IMR-90 (cell line): ENCODE data around the gene KIF13A.

Experiments used
- BHLHE40 ChIP-seq: fragments of 150-350 bp; IDR thresholded peaks from 2 replicates; pipeline ENCODE4 v1.6.1; 2016; ENCODE audit warnings: mild to moderate bottlenecking, low read depth, low read length
- FOS ChIP-seq: fragments of 150-350 bp; IDR thresholded peaks from 2 replicates; pipeline ENCODE4 v1.6.1; 2016; ENCODE audit warnings: low read depth, low read length
- MXI1 ChIP-seq: IDR thresholded peaks from 2 replicates; pipeline ENCODE4 v1.6.1; 2012; ENCODE audit warnings: low read depth, mild to moderate bottlenecking, low read length, moderate library complexity, borderline replicate concordance
- POLR2A ChIP-seq: IDR thresholded peaks from 2 replicates; pipeline ENCODE4 v1.6.1; 2012; ENCODE audit warnings: mild to moderate bottlenecking, low read depth, low read length
- RAD21 ChIP-seq: IDR thresholded peaks from 2 replicates; pipeline ENCODE4 v1.6.1; 2012; ENCODE audit warnings: low read length, improper control_type of control experiment
- RCOR1 ChIP-seq: IDR thresholded peaks from 2 replicates; pipeline ENCODE4 v1.6.1; 2012; ENCODE audit warnings: mild to moderate bottlenecking, low read length, improper control_type of control experiment; ENCODE audit not compliant: insufficient replicate concordance
- RFX5 ChIP-seq: IDR thresholded peaks from 2 replicates; pipeline ENCODE4 v1.8.0; 2012; ENCODE audit warnings: low read depth, mild to moderate bottlenecking, low read length, moderate library complexity
- SMC3 ChIP-seq: fragments of 150-350 bp; IDR thresholded peaks from 2 replicates; pipeline ENCODE4 v1.6.1; 2016; ENCODE audit warnings: low read depth, mild to moderate bottlenecking, antibody characterized with exemption, low read length, moderate library complexity
- TF ChIP-seq, protein P1 (sequence below): fragments of 150-350 bp; IDR thresholded peaks from 2 replicates; pipeline ENCODE4 v1.6.1; 2016; ENCODE audit warnings: low read depth, mild to moderate bottlenecking, low read length, moderate library complexity, borderline replicate concordance
- TF ChIP-seq, protein P2 (sequence below): fragments of 150-350 bp; IDR thresholded peaks from 2 replicates; pipeline ENCODE4 v1.6.1; 2017; ENCODE audit warnings: mild to moderate bottlenecking, antibody characterized with exemption, low read length, low read depth
- TF ChIP-seq, protein P3 (sequence below): conservative IDR thresholded peaks from 2 replicates; pipeline ENCODE4 v1.5.1; 2012; ENCODE audit warnings: mild to moderate bottlenecking, low read depth, low read length, improper control_type of control experiment

DNA sequence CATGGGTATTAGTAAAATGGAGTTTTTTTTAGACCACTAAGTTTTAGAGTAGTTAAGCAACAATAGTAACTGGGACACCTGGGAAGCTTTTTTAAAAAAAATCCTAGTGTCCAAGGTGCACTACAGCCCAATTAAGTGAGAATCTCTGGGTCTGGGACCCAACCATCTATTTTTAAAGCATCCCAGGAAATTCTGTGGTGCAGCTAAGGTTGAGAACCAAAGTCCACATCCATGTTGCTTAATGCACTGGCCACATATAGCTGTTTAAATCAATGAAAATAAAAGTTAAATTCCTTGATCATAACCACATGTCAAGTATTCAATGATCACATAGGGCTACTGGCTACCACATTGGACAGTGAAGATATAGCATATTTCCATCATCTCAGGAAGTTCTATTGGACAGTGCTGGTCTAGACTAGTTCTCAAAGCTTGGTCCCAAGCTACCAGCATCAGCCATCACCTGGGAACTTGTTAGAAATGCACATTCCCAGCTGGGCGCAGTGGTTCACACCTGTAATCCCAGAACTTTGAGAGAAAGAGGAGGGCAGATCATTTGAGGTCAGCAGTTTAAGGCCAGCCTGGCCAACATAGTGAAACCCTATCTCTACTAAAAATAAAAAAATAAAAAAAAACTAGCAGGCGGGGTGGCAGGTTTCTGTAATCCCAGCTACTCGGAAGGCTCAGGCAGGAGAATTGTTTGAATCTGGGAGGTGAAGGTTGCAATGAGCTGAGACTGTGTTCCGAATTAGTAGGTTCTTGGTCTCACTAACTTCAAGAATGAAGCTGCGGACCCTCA lies 12.7 kb downstream of the KIF13A start:
- TF ChIP-seq RFX5 (no peak), RCOR1 (no peak), BHLHE40 (no peak), FOS (no peak), SMC3 (no peak), POLR2A (no peak), RAD21 (no peak), MXI1 (no peak)
- TF ChIP-seq, protein P1, sequence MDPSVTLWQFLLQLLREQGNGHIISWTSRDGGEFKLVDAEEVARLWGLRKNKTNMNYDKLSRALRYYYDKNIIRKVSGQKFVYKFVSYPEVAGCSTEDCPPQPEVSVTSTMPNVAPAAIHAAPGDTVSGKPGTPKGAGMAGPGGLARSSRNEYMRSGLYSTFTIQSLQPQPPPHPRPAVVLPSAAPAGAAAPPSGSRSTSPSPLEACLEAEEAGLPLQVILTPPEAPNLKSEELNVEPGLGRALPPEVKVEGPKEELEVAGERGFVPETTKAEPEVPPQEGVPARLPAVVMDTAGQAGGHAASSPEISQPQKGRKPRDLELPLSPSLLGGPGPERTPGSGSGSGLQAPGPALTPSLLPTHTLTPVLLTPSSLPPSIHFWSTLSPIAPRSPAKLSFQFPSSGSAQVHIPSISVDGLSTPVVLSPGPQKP, result no peak
- TF ChIP-seq, protein P2, sequence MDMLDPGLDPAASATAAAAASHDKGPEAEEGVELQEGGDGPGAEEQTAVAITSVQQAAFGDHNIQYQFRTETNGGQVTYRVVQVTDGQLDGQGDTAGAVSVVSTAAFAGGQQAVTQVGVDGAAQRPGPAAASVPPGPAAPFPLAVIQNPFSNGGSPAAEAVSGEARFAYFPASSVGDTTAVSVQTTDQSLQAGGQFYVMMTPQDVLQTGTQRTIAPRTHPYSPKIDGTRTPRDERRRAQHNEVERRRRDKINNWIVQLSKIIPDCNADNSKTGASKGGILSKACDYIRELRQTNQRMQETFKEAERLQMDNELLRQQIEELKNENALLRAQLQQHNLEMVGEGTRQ, result no peak
- TF ChIP-seq, protein P3, sequence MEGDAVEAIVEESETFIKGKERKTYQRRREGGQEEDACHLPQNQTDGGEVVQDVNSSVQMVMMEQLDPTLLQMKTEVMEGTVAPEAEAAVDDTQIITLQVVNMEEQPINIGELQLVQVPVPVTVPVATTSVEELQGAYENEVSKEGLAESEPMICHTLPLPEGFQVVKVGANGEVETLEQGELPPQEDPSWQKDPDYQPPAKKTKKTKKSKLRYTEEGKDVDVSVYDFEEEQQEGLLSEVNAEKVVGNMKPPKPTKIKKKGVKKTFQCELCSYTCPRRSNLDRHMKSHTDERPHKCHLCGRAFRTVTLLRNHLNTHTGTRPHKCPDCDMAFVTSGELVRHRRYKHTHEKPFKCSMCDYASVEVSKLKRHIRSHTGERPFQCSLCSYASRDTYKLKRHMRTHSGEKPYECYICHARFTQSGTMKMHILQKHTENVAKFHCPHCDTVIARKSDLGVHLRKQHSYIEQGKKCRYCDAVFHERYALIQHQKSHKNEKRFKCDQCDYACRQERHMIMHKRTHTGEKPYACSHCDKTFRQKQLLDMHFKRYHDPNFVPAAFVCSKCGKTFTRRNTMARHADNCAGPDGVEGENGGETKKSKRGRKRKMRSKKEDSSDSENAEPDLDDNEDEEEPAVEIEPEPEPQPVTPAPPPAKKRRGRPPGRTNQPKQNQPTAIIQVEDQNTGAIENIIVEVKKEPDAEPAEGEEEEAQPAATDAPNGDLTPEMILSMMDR, result no peak
